Measurements from ENCODE around the gene MRTFA. TPM values are rescaled to one million over a fixed set of nuclear protein-coding genes. Genes with fewer than 3 reads are reported as not detected.

MRTFA gene
- polyA plus RNA-seq, 2 of the 4 experiments (the other 2 are of a cell fraction) = 6.8 to 48.3 TPM

DNA sequence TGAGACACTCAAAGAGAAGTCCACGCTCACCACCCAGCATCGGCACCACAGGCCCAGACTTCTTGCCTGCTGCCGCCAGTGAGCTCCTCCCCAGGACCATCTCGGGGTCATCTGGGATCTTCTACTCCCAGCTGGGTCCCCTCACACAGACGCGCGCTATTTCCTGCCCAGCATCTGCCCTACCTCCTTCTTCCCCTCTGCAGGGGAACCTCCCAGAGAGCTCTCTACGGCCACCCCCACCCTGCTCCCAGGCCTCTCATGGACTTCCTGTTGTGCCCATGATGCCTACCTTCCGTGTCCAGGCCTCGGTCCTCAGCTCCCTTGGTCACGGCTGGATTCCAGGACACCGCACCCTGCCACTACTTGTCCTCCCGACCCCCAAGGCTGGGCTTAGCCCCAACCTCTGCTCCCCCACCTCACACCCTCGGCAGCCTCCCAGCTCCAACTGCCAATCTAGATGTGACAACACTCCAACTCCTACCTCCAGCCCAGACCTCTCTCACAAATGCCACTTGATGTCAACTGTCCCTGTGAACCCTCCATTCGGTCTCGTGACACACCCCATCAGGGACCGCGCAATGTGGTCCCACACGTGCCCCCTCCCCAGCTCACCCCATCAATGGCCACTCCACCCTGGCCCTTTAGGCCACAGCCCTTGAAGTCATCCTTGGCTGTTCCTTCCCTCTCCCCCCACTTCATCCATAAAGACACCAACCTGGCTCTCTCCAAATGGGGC lies 220.8 kb downstream of the MRTFA start:
- ChIA-PET CTCF (interaction anchor here (0.7 to 1.5 kb wide), 3 partner anchors 8 to 231 kb away, joined by 3 read pairs; no protein-coding TSS in a partner anchor), POLR2A (no interaction called here)
- FAIRE-seq (no peak), DNase-seq (ENCODE audit: low read depth in 1 of 2, low spot score in 1 of 2) (no peak), ATAC-seq (no peak; a peak in 1 of 6 replicates)
- WGBS (ENCODE audit: missing lambda C conversion rate) = 91% methylated on average over 19 of the region's 19 CpGs
- no peak overlapping the region for H3K4me3 ChIP-seq
- no peaks in the 10 kb centered on the region for H3K9me3 ChIP-seq
- no peak overlapping the region for H3K27ac ChIP-seq
- H3K4me2 ChIP-seq = no peak overlapping the region
- no peaks in the 10 kb centered on the region for H3K4me1 ChIP-seq
- TF ChIP-seq HMGXB4 (CRISPR knock-in tag; IDR thresholded peaks at IDR 0.05; ENCODE audit: borderline replicate concordance) (no peak), MAZ (IDR thresholded peaks at IDR 0.05; ENCODE audit: borderline replicate concordance, low read depth, low read length) (no peak), HEYL (CRISPR knock-in tag; IDR thresholded peaks at IDR 0.05) (no peak), CHD2 (IDR thresholded peaks at IDR 0.05; ENCODE audit: low read length, partially characterized antibody) (no peak), EHF (CRISPR knock-in tag; IDR thresholded peaks at IDR 0.05) (no peak), NR3C1 (IDR thresholded peaks at IDR 0.05) (no peak), MAX (IDR thresholded peaks at IDR 0.05) (no peak), HOXA7 (CRISPR knock-in tag; IDR thresholded peaks at IDR 0.05) (no peak), FOXS1 (CRISPR knock-in tag; IDR thresholded peaks at IDR 0.05) (no peak), ZSCAN20 (CRISPR knock-in tag; IDR thresholded peaks at IDR 0.05) (no peak)
- TF ChIP-seq, protein P1, sequence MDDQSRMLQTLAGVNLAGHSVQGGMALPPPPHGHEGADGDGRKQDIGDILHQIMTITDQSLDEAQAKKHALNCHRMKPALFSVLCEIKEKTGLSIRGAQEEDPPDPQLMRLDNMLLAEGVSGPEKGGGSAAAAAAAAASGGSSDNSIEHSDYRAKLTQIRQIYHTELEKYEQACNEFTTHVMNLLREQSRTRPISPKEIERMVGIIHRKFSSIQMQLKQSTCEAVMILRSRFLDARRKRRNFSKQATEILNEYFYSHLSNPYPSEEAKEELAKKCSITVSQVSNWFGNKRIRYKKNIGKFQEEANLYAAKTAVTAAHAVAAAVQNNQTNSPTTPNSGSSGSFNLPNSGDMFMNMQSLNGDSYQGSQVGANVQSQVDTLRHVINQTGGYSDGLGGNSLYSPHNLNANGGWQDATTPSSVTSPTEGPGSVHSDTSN (IDR thresholded peaks at IDR 0.05) = no peak

- Histone ChIP-seq H3K4me2 (no peak overlapping the region), H3K4me3 (no peak overlapping the region), H3K27ac (no peak overlapping the region), H3K9me3 (no peaks in the 10 kb centered on the region), H3K4me1 (0 out of 3 replicates have a peak, but pooled peaks cover 3% of the 10 kb centered on the region)
- ChIA-PET POLR2A (no interaction called here), CTCF (interaction anchor here (0.7 to 1.0 kb wide), 3 partner anchors 9 to 231 kb away, joined by 3 read pairs; no protein-coding TSS in a partner anchor)
- ATAC-seq (peak in 1 of 2 experiments; percentile 23; a peak in 1 of 6 replicates), FAIRE-seq (no peak), DNase-seq (ENCODE audit: low read depth in 1 of 2, low spot score in 1 of 2) (no peak)
- TF ChIP-seq SREBF2 (IDR thresholded peaks at IDR 0.05) = no peak
- no peak for TF ChIP-seq ZSCAN20 (CRISPR knock-in tag; IDR thresholded peaks at IDR 0.05)
- TF ChIP-seq CBX2 (IDR thresholded peaks at IDR 0.05; ENCODE audit: borderline replicate concordance, low read depth) = no peak
- no peak for TF ChIP-seq ESRRA (IDR thresholded peaks at IDR 0.05; ENCODE audit: borderline replicate concordance, low read length)
- no peak for TF ChIP-seq ZNF302 (CRISPR knock-in tag; IDR thresholded peaks at IDR 0.05)
- no peak for TF ChIP-seq CHD2 (IDR thresholded peaks at IDR 0.05; ENCODE audit: low read length, partially characterized antibody)
- TF ChIP-seq, protein P2, sequence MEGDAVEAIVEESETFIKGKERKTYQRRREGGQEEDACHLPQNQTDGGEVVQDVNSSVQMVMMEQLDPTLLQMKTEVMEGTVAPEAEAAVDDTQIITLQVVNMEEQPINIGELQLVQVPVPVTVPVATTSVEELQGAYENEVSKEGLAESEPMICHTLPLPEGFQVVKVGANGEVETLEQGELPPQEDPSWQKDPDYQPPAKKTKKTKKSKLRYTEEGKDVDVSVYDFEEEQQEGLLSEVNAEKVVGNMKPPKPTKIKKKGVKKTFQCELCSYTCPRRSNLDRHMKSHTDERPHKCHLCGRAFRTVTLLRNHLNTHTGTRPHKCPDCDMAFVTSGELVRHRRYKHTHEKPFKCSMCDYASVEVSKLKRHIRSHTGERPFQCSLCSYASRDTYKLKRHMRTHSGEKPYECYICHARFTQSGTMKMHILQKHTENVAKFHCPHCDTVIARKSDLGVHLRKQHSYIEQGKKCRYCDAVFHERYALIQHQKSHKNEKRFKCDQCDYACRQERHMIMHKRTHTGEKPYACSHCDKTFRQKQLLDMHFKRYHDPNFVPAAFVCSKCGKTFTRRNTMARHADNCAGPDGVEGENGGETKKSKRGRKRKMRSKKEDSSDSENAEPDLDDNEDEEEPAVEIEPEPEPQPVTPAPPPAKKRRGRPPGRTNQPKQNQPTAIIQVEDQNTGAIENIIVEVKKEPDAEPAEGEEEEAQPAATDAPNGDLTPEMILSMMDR (IDR thresholded peaks at IDR 0.05) = no peak
- no peak for TF ChIP-seq GATA3 (IDR thresholded peaks at IDR 0.05; ENCODE audit: borderline replicate concordance)
- TF ChIP-seq HOXB5 (CRISPR knock-in tag; IDR thresholded peaks at IDR 0.05) = no peak
- TF ChIP-seq MAZ (IDR thresholded peaks at IDR 0.05; ENCODE audit: borderline replicate concordance, low read depth, low read length) = no peak
- WGBS (ENCODE audit: missing lambda C conversion rate) = 97% methylated on average over 10 of the region's 10 CpGs
Observed at GRCh38 chr22:40414838-40415505, 221.5 kb downstream of the MRTFA start.

All from A549 (cell line).